ENCODE data around the gene PIK3CA. TPM values are rescaled to one million over a fixed set of nuclear protein-coding genes. Genes with fewer than 3 reads are reported as not detected.
"Not testable (repeated sequence)": the region's sequence is repeated elsewhere in the genome, so short reads cannot be mapped to it uniquely, and the experiment has no call there.

The PIK3CA gene
- total and polyA plus RNA-seq, 2 experiments from 2014 or later = 5.1 to 13.4 TPM

- H2AFZ ChIP-seq; H3K9me3 Mint-ChIP-seq; H3K27me3 Mint-ChIP-seq (ENCODE audit: insufficient read depth, low read depth, poor library complexity); H3K27me3 ChIP-seq (ENCODE audit: insufficient read depth); H3K4me3 Mint-ChIP-seq; H3K4me1 Mint-ChIP-seq; DNase-seq (ENCODE audit: low spot score); H3K36me3 Mint-ChIP-seq (ENCODE audit: low read depth); H3K36me3 ChIP-seq (ENCODE audit: insufficient read depth); ATAC-seq; H3K4me3 ChIP-seq; H3K9me2 ChIP-seq (ENCODE audit: insufficient read depth); H3K4me2 ChIP-seq; H3K27ac ChIP-seq (ENCODE audit: low read depth); H3K4me1 ChIP-seq (ENCODE audit: insufficient read depth); H3F3A ChIP-seq (replicated peaks; ENCODE audit: low read depth); H3K79me2 ChIP-seq (replicated peaks; ENCODE audit: insufficient read depth); H4K20me1 ChIP-seq (replicated peaks; ENCODE audit: insufficient read depth): not testable (repeated sequence)
- peak overlapping the region; percentile 76; the same call in 1 of the 2 replicates for H3K27ac Mint-ChIP-seq
Measured at GRCh38 chr3:179215550-179215949, 67.4 kb downstream of the PIK3CA start.

- H3K9me3 Mint-ChIP-seq; H3K4me3 ChIP-seq; H4K20me1 ChIP-seq (replicated peaks; ENCODE audit: insufficient read depth); H3K36me3 Mint-ChIP-seq (ENCODE audit: low read depth); H3K9me2 ChIP-seq (ENCODE audit: insufficient read depth); H3F3A ChIP-seq (replicated peaks; ENCODE audit: low read depth); H3K27me3 Mint-ChIP-seq (ENCODE audit: insufficient read depth, low read depth, poor library complexity); H3K4me1 Mint-ChIP-seq; ATAC-seq; H3K79me2 ChIP-seq (replicated peaks; ENCODE audit: insufficient read depth); H2AFZ ChIP-seq; H3K4me2 ChIP-seq; H3K4me3 Mint-ChIP-seq; DNase-seq (ENCODE audit: low spot score); H3K36me3 ChIP-seq (ENCODE audit: insufficient read depth); H3K27ac ChIP-seq (ENCODE audit: low read depth); H3K27me3 ChIP-seq (ENCODE audit: insufficient read depth); H3K27ac Mint-ChIP-seq: not testable (repeated sequence)
- H3K4me1 ChIP-seq (ENCODE audit: insufficient read depth) = peaks cover 10% of the 10 kb centered on the region; the same call in 1 of the 2 replicates
Measured at GRCh38 chr3:179218213-179218612, 70.1 kb downstream of the PIK3CA start.

GRCh38 chr3:179223548-179223947, 75.4 kb downstream of the PIK3CA start:
- no peak overlapping the region for H3K4me2 ChIP-seq
- ATAC-seq (no peak), DNase-seq (ENCODE audit: low spot score) (no peak)
- peaks cover 4% of the 10 kb centered on the region for H3K4me1 Mint-ChIP-seq
- no peaks in the 10 kb centered on the region for H3F3A ChIP-seq (replicated peaks; ENCODE audit: low read depth)
- peaks cover 5% of the 10 kb centered on the region; the same call in 2 of the 3 replicates for H3K36me3 Mint-ChIP-seq (ENCODE audit: low read depth)
- peaks cover 10% of the 10 kb centered on the region; the same call in 1 of the 2 replicates for H3K4me1 ChIP-seq (ENCODE audit: insufficient read depth)
- H3K4me3 ChIP-seq = no peak overlapping the region
- H3K27ac ChIP-seq (ENCODE audit: low read depth) = peak overlapping the region; percentile 3; the same call in 1 of the 2 replicates
- H3K27ac Mint-ChIP-seq = no peak overlapping the region
- H3K36me3 ChIP-seq (ENCODE audit: insufficient read depth) = peaks cover 3% of the 10 kb centered on the region; the same call in 1 of the 2 replicates
- no peaks in the 10 kb centered on the region for H4K20me1 ChIP-seq (replicated peaks; ENCODE audit: insufficient read depth)
- no peak overlapping the region for H2AFZ ChIP-seq
- no peaks in the 10 kb centered on the region for H3K27me3 Mint-ChIP-seq (ENCODE audit: insufficient read depth, low read depth, poor library complexity)
- no peaks in the 10 kb centered on the region for H3K9me2 ChIP-seq (ENCODE audit: insufficient read depth)
- no peaks in the 10 kb centered on the region for H3K9me3 Mint-ChIP-seq
- H3K27me3 ChIP-seq (ENCODE audit: insufficient read depth) = no peaks in the 10 kb centered on the region
- no peak overlapping the region for H3K4me3 Mint-ChIP-seq
- no peaks in the 10 kb centered on the region for H3K79me2 ChIP-seq (replicated peaks; ENCODE audit: insufficient read depth)
- TF ChIP-seq ZNF462 (CRISPR knock-in tag; IDR thresholded peaks at IDR 0.05) (no peak), CREB1 (CRISPR knock-in tag; IDR thresholded peaks at IDR 0.05; ENCODE audit: low read depth) (no peak), REST (IDR thresholded peaks at IDR 0.05; ENCODE audit: unreplicated experiment) (no peak), NANOG (IDR thresholded peaks at IDR 0.05; ENCODE audit: borderline replicate concordance) (no peak), POLR2AphosphoS5 (IDR thresholded peaks at IDR 0.05; ENCODE audit: low read depth) (no peak), ZNF331 (CRISPR knock-in tag; IDR thresholded peaks at IDR 0.05; ENCODE audit: low read depth) (no peak)
